ENCODE measurements around the gene HOXA5.

DNA sequence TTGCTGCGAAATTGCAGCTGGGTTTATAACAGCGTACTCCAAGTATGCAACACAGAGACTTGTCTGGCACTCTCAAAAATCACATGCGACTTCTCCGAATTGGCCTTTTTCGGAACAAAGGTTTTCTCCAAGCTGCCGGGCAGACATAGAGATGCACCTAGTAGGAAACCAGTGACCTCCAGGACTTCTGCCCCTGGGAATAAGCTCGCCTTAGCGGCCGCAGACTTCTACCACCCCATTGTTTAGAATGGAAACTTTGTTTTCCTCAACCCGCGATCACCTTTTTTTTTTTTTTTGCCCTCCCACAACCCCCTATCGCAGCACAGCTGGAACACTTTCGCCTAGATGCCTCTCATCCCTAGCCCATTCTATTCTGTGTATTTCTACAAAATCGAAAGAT lies 35.5 kb upstream of the HOXA5 start:
- TF ChIP-seq, protein P1, sequence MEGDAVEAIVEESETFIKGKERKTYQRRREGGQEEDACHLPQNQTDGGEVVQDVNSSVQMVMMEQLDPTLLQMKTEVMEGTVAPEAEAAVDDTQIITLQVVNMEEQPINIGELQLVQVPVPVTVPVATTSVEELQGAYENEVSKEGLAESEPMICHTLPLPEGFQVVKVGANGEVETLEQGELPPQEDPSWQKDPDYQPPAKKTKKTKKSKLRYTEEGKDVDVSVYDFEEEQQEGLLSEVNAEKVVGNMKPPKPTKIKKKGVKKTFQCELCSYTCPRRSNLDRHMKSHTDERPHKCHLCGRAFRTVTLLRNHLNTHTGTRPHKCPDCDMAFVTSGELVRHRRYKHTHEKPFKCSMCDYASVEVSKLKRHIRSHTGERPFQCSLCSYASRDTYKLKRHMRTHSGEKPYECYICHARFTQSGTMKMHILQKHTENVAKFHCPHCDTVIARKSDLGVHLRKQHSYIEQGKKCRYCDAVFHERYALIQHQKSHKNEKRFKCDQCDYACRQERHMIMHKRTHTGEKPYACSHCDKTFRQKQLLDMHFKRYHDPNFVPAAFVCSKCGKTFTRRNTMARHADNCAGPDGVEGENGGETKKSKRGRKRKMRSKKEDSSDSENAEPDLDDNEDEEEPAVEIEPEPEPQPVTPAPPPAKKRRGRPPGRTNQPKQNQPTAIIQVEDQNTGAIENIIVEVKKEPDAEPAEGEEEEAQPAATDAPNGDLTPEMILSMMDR (IDR thresholded peaks at IDR 0.05), result no peak
- TF ChIP-seq POLR2A (IDR thresholded peaks at IDR 0.05), result no peak
